Activated T-cell treated with anti-CD3 and anti-CD28 coated beads for 4 hours (primary cell): Measurements from ENCODE around the gene BEX1.
"Not testable (repeated sequence)": the region's sequence is repeated elsewhere in the genome, so short reads cannot be mapped to it uniquely, and the experiment has no call there.

Experiments used
- DNase-seq: peaks from one replicate; pipeline ENCODE4 v3.0.0-alpha.2; 2020

Gene BEX1

GRCh38 chrX:103063918-103064434, at the start of gene BEX1:
BEX1 (minus strand) TSS chrX:103064171; CDS start chrX:103063274, 897 bp downstream.
- DNase-seq: no peak

GRCh38 chrX:103109497-103109896, 45.5 kb upstream of the BEX1 start:
- not testable (repeated sequence) for DNase-seq

- DNase-seq: no peak
Measured at GRCh38 chrX:103107836-103108235, 43.9 kb upstream of the BEX1 start.

GRCh38 chrX:103107227-103107737, 43.3 kb upstream of the BEX1 start:
- DNase-seq: not testable (repeated sequence)

- not testable (repeated sequence) for DNase-seq
Measured at GRCh38 chrX:103104370-103104769, 40.4 kb upstream of the BEX1 start.

GRCh38 chrX:103103866-103104265, 39.9 kb upstream of the BEX1 start:
- DNase-seq: not testable (repeated sequence)

- DNase-seq: no peak
Measured at GRCh38 chrX:103101299-103102042, 37.5 kb upstream of the BEX1 start.

GRCh38 chrX:103100484-103100883, 36.5 kb upstream of the BEX1 start:
- no peak for DNase-seq

GRCh38 chrX:103099691-103100090, 35.7 kb upstream of the BEX1 start:
- DNase-seq: no peak

GRCh38 chrX:103098488-103098887, 34.5 kb upstream of the BEX1 start:
- no peak for DNase-seq

- DNase-seq: no peak
Measured at GRCh38 chrX:103092942-103093341, 29.0 kb upstream of the BEX1 start, which contains the start of gene NXF3. NXF3 (minus strand) TSS chrX:103093143; CDS start chrX:103093023, 120 bp downstream.

- DNase-seq: no peak
Measured at GRCh38 chrX:103081051-103081450, 17.1 kb upstream of the BEX1 start.

- DNase-seq: no peak
Measured at GRCh38 chrX:103073467-103073866, 9.5 kb upstream of the BEX1 start.

- DNase-seq: no peak
Measured at GRCh38 chrX:103066606-103067005, 2.6 kb upstream of the BEX1 start.

GRCh38 chrX:103063191-103063845, 653 bp downstream of the BEX1 start:
- DNase-seq: no peak

GRCh38 chrX:103061486-103061885, 2.5 kb downstream of the BEX1 start:
- no peak for DNase-seq

- no peak for DNase-seq
Measured at GRCh38 chrX:103056902-103057301, 7.1 kb downstream of the BEX1 start.

- no peak for DNase-seq
Measured at GRCh38 chrX:103052625-103053024, 11.3 kb downstream of the BEX1 start.

- no peak for DNase-seq
Measured at GRCh38 chrX:103051260-103051789, 12.6 kb downstream of the BEX1 start.

- DNase-seq: not testable (repeated sequence)
Measured at GRCh38 chrX:103033371-103033770, 30.6 kb downstream of the BEX1 start.

GRCh38 chrX:103017542-103017941, 46.4 kb downstream of the BEX1 start:
- DNase-seq: no peak

- no peak for DNase-seq
Measured at GRCh38 chrX:103012945-103013344, 51.0 kb downstream of the BEX1 start.
